ENCODE measurements around the gene PHLDA1. TPM values are rescaled to one million over a fixed set of nuclear protein-coding genes. Genes with fewer than 3 reads are reported as not detected.
"Not testable (repeated sequence)": the region's sequence is repeated elsewhere in the genome, so short reads cannot be mapped to it uniquely, and the experiment has no call there.

The PHLDA1 gene
- total RNA-seq, 1 experiment from 2014 or later, result 136 TPM

DNA sequence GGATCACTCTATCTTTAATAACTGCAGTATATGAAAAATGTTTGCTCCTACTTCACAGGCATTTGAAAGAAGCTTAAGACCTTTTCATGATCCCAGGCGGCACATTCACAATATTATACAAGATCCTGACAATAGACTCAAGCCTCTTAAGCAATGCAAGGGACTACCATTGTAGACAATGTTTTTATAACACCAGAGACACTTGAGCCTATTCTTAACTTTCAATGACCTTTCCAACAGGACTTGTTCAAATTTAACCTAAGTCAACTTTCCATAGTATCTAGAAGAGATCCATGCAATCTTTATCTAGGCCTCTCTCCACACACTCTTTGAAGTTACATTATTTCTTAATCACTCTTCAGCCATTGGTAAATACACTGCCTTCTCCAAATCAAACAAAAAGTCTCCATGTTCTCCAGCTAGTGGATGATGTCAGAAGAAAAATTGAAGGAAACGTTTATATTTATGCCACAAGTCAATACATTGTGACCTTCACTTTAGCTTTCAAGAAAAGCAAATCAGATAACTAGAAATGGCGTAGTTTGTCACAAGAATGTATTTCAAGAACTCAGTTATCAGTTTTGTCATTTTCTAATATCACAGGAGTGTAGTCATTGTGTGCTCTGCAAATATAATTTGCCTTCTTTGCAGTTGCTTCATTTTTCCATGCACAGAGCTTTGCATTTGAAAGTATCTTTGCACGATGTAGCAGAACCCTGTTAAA, 41.2 kb downstream of the PHLDA1 start:
- no peak for DNase-seq (ENCODE audit: extremely low read depth, low read depth)

DNA sequence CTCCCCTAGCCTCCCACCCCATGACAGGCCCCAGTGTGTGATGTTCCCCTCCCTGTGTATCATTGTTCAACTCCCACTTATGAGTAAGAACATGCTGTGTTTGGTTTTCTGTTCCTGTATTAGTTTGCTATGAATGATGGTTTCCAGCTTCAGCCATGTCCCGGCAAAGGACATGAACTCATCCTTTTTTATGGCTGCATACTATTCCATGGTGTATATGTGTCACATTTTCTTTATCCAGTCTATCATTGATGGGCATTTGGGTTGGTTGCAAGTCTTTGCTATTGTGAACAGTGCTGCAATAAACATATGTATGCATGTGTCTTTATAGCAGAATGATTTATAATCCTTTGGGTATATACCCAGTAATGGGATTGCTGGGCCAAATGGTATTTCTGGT, 43.9 kb downstream of the PHLDA1 start:
- DNase-seq (ENCODE audit: extremely low read depth, low read depth), result not testable (repeated sequence)

DNA sequence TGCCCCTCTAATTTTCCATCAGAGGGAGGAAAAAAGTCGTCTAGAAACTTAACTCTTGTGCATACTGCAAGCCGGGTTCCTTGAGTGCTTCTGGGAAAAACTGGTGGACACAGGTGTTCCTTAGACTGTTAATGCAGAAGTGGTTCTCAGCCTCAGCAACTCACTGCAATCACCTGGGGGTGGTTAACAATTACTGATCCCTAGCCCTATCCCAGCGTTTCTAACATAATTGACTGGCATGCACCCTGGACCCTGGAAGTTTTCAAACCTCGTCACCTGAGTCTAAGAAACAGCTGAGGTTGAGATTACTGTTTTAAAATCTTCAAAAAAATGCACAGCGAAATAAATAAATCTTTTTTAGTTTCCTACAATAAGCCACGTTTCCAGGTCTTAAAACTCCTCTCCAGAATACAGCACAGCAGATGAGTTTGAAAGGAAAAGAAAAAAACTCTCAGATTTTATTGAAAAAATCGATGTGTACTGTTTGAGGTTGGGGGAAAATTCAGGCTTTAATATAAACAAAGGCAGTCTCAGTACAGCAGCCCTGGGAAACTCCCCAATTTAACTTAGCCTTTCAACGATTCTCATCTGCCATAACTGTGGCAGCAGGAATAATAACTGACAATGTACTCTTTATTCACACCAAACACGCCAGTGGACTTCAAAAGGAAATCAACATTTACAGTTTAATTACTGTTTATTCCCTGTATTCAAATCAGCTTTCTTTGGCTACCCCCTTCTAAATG, 45.4 kb downstream of the PHLDA1 start:
- no peak for DNase-seq (ENCODE audit: extremely low read depth, low read depth)

DNA sequence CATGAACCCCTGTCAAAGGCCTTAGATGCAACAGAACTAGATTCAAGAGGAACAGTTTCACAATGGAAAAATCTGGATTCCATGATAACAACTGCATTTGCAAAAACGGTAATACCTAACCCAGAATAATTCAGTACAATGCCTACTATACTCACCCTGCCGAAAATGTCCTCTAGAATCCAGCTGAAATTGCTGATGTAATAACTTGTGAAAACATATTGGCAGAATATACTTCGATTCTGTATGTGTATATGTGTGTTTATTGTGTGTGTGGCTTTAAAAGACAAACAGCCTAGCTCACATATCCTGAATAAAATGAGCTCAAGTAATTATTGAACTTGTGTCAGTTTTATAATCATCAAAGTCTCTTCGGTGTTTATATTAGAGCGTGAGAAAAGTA, 46.0 kb downstream of the PHLDA1 start:
- DNase-seq (ENCODE audit: extremely low read depth, low read depth), result no peak

DNA sequence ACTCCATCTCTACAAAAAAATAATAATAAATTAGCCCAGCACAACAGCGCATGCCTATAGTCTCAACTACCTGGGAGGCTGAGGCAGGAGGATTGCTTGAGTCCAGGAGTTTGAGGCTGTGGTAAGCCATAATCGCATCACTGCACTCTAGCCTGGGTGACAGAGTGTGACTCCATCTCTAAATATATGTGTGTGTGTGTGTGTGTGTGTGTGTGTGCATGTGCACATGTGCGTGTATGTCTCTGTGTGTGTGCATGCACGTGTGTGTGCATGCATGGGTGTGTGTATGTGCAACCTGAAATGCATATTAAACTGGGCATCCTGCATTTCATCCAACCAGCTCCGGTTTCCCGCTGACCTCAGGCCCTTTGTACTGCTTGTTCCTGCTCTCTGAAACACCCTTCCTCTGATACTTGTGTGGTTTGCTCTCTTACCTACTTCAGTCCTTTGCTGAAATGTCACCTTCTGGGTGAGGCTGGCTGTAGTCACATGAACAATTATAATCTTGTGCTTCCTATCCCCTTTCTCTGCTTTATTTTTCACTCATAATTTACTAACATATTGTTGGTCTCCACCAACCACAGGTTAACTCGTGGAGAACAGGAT, 46.9 kb downstream of the PHLDA1 start:
- no peak for DNase-seq (ENCODE audit: extremely low read depth, low read depth)

DNA sequence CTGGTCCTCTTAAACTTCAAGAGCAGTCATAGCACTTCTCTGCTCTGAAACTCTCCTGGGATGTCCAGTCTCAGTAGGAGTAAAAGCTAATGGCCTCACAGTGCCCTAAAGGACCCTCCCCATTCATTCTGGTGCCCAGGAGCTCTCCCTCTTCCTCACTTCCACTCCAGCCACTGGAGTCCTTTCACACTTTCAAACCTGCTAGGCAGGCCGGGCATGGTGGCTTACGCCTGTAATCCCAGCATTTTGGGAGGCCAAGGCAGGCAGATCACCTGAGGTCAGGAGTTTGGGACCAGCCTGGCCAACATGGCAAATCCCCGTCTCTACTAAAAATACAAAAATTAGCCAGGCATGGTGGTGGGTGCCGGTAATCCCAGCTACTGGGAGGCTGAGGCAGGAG, 47.7 kb downstream of the PHLDA1 start:
- not testable (repeated sequence) for DNase-seq (ENCODE audit: extremely low read depth, low read depth)

DNA sequence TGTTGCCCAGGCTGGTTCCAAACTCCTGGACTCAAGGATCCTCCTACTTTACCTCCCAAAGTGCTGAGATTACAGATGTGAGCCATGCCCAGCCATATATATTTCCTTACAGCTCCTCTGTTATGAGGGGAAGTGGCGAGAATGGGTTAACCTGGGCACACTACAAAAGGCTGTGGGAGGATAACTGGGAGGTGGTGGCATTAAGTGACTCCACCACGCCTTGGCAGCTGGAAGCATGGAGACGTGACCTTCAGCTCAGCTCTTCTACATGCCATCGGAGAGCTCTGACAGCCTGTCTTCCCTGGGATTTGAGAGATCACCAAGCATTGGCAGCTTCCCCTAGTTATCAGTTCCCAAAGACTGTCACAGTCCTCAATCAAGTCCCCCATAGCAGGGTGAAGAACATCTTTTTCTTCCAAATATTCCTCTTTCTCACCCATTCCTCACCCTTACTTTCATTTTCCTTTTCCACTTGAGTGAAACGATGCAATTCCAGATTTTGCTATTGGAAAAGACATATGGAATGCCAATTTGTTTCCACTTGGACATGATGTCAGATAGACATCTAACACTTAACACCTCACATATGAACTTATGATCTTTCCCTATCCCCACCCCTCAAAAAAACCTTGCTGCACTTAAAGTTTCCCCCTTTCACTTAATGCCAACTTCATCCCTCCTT, 48.5 kb downstream of the PHLDA1 start:
- no peak for DNase-seq (ENCODE audit: extremely low read depth, low read depth)

DNA sequence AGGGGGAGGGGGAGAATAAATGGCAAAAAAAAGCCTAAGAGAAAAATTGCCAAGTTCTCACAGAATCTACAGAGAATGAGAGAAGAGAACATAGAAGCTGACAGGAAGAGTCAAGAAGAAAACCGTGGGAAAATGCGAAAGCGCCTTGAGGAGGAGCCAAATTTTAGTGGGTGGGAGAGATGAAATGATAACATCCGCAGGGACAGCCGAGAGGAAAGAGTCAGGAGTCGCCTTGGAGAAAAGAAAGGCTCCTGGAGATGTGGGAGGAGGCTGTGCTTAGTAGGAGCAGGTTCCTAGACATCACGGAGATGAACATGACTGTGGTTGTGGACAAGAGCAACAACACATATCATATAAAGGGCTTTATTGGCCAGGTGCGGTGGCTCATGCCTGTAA, 49.4 kb downstream of the PHLDA1 start:
- peak; percentile 97 for DNase-seq (ENCODE audit: extremely low read depth, low read depth)

DNA sequence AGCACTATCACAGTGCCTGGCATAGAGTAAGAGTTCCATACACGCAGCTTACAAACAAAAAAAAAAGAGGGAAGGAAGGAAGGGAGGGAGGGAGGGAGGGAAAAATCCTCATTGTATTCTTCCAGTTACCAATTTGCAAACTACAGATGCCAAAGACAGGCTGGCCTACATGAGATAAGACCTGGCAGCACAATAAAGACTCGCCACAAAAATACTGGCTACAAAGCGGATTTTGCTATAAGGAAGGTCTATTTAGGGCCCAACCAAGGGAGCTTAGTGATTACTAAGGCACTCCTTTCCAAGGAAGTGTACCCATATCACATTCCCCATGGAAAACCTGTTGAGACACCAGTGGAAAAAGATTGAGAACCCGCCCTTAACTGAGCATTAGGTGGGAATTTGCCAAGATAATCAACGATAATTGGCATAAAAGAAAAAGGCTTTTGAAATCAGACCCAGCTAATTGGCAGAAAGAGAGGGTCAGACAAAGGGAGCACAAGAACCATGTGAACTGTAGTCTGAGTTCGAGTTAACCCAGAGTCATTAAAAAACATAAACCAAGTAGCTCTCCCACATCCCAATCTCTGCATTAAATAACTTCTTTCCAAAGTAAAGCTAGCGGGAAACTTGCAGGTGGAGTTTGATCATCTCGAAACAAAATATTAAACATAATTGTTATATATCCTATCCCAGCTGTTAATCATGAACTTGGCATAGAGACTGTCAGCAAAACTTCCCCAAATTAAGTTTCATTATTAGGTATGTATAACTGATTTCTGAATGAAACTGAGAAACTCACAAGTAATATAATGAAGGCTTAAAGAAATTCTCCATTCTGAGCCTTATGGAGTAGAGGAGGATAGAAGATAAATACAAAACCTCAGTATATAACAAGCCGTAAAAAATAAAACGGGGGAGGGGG, 50.1 kb downstream of the PHLDA1 start:
- no peak for DNase-seq (ENCODE audit: extremely low read depth, low read depth)

DNA sequence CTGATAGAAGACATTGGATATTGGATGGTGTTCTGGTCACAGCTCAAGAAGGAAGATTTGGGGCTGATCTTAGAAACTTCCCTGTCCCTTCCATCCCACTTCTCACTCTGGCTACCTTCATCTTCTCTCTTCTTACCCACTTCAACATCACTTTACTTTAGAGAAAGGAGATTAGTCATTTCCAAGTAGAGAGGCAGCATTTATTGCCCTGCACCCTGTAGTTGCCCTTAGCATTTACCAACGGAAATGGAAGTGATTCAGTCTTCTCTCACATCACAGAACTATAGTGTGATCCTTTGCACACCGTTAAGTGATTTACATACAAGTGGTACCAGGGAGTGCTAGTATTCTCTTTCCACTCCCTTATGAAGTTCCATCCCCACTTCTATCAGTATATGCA, 52.4 kb downstream of the PHLDA1 start:
- peak; percentile 91 for DNase-seq (ENCODE audit: extremely low read depth, low read depth)

DNA sequence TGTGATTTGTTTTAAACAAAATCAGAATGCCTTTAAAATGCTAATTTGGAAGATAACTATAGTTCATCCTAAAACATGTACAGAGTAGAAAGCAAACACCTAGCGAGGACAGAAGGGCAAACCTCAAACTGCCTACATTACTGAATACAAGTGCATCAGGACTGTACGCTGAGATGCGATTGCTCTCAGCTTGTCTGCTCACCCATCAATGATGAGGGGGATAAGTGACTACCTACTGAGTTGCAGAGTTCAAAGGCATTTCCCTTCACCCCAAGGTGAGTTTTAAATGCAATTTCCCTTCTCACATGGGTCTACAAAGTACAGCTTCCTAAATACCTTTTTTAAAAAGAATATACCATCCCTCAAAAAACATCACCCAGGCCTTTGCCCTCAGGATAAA, 52.9 kb downstream of the PHLDA1 start:
- DNase-seq (ENCODE audit: extremely low read depth, low read depth), result no peak

DNA sequence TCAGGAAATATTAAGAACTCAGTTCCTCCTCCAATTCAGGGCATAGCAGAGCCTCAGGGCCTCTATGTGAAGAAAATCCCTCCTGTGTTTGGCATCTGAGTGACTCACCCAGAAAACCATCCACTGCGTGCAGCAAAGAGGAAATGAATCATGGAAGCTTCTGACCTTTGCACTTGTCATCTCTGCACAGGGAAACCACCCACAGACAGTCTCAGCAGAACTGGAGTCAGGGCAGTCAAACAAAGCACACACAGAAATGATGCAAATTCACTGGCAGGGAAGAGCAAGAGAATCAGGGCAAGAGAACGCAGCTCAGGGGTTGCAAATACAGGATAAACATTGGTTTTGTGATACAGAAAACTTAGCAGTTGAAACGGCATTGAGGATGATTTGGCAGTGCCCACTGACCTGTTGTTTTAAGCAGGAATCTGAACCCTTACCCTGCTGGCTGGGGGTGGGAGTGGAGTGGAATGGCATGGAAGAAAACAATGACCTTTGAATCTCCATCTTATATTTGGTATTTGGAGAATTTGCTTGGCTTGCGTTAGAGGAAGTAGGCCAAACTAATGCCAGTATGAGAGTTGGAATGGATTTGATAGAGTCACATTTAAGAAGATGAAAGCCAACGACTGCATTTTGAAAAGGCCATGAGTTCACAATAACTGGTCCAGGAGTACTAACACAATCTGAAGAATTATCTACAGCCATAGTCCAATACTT, 53.5 kb downstream of the PHLDA1 start:
- peak; percentile 100 for DNase-seq (ENCODE audit: extremely low read depth, low read depth)

DNA sequence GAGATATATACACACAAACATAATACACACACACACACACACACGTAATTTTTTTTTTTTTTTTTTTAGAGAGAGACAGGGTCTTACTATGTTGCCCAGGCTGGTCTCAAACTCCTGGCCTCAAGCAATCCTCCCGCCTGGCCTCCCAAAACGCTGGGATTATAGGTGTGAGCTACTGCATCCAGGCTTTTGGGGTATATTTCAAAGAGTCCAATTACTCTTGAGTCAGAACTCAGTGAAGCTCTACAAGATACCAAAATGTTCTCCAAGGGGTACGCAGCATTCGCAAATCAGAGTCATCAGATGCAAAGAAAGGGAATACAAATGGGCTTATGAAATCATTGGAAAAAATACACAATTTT, 54.0 kb downstream of the PHLDA1 start:
- no peak for DNase-seq (ENCODE audit: extremely low read depth, low read depth)

DNA sequence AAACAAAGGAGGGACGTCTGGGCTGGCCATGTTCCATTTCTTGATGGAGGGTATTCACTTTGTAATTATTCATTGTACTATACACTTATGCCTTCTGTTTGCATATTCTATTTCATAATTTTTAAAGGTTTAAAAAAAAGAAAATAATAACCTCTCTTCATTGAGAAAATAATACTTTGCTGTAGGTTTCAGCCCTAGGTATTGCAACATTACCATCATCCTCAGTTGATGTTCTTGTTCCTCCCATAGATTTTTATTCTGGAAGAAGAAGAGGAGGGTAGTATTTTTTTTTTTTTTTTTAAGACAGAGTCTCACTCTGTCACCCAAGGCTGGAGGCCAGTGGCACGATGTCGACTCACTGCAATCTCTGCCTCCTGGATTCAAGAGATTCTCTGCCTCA, 54.7 kb downstream of the PHLDA1 start:
- no peak for DNase-seq (ENCODE audit: extremely low read depth, low read depth)

DNA sequence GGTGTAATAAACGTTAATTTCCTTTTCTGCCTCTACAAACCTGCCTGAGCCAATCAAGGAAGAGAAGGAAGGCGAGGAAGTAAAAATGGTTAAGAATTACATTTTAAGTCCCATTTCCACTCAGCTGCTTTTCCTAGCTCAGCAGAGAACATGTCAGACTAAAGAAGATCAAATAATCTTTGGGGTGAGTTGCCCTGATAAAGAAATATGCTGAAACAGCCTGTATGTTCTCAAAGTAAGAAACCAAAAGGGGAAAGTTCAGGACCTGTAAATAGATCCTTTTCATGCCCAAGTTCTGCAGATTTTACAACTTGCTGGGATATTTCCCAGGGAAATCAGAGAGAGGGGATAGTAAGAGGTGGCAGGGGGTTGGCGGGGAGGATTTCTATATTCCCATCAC, 55.5 kb downstream of the PHLDA1 start:
- DNase-seq (ENCODE audit: extremely low read depth, low read depth), result no peak

DNA sequence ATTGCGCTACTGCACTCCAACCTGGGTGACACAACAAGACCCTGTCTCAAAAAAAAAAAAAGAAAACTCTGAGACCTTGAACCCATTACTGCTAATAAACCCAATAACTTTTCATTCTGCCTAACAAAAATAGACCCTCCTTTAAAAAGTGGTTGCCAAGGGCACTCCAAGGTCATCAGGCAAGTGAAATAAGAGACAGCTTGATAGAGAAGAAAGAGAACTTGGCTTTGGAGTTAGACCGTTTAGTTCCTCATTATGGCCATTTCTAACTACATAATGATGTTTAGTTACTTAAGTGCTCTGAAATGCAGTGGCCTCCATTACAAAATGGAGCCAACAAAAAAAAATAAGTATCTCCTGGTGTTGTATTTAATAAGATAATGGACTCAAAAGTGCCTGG, 55.9 kb downstream of the PHLDA1 start:
- no peak for DNase-seq (ENCODE audit: extremely low read depth, low read depth)

Measured in NCI-H460 (cell line).